Subcutaneous abdominal adipose tissue (tissue), 5 donors: Measurements from ENCODE around the gene RGS3.

ENCODE experiments used
- H3K27ac ChIP-seq: one replicate; pipeline ENCODE4 v1.7.0; 2013; ENCODE audit warnings: low read depth, mild to moderate bottlenecking, inconsistent platforms, low read length, moderate library complexity
- H3K27me3 ChIP-seq, 5 donors: one replicate each; pipeline ENCODE4 v1.7.0; 2013; ENCODE audit warnings: low read length in 5 of 5, inconsistent platforms in 1 of 5; ENCODE audit not compliant: control insufficient read depth in 5 of 5, insufficient read depth in 4 of 5
- H3K36me3 ChIP-seq, 5 donors: one replicate each; pipeline ENCODE4 v1.7.0; 2013; ENCODE audit warnings: low read length in 5 of 5; ENCODE audit not compliant: control insufficient read depth in 5 of 5, insufficient read depth in 5 of 5
- H3K4me1 ChIP-seq, 5 donors: one replicate each; pipeline ENCODE4 v1.7.0; 2013; ENCODE audit warnings: low read length in 5 of 5, mild to moderate bottlenecking in 3 of 5, moderate library complexity in 1 of 5; ENCODE audit not compliant: control insufficient read depth in 5 of 5, insufficient read depth in 5 of 5
- H3K4me3 ChIP-seq, 5 donors: one replicate each; pipeline ENCODE4 v1.7.0; 2013; ENCODE audit warnings: low read length in 5 of 5, low read depth in 1 of 5
- H3K9ac ChIP-seq, 5 donors: one replicate each; pipeline ENCODE4 v1.7.0; 2013; ENCODE audit warnings: low read length in 5 of 5, mild to moderate bottlenecking in 4 of 5, moderate library complexity in 3 of 5
- H3K9me3 ChIP-seq, 5 donors: one replicate each; pipeline ENCODE4 v1.7.0; 2013; ENCODE audit warnings: low read length in 5 of 5; ENCODE audit not compliant: control insufficient read depth in 5 of 5
- donor health status: healthy.
- donor health status: healthy.
- donor health status: healthy.
- donor health status: healthy.
- donor health status: healthy.

Gene RGS3

GRCh38 chr9:113579283-113580040 is 115.9 kb downstream of the RGS3 start:
- Histone ChIP-seq H3K36me3 (peaks cover 0 to 15% (median 11%) of the 10 kb centered on the region in 5 donors), H3K4me1 (peaks cover 13 to 57% (median 54%) of the 10 kb centered on the region in 5 donors), H3K4me3 (no peak overlapping the region), H3K27me3 (no peaks in the 10 kb centered on the region), H3K27ac (peak overlapping the region; percentile 54), H3K9ac (peak overlapping the region in 1 of 5 donors; percentile 44), H3K9me3 (no peaks in the 10 kb centered on the region)

- H3K9ac ChIP-seq = peak overlapping the region in 1 of 5 donors; percentile 10
- H3K27ac ChIP-seq = peak overlapping the region; percentile 54
- peaks cover 0 to 24% (median 19%) of the 10 kb centered on the region in 5 donors for H3K36me3 ChIP-seq
- H3K4me1 ChIP-seq = peaks cover 13 to 55% (median 53%) of the 10 kb centered on the region in 5 donors
- no peaks in the 10 kb centered on the region for H3K9me3 ChIP-seq
- H3K27me3 ChIP-seq = no peaks in the 10 kb centered on the region
- H3K4me3 ChIP-seq = peak overlapping the region in 1 of 5 donors; percentile 25
These were observed 116.8 kb downstream of the RGS3 start for GRCh38 chr9:113580041-113580953.

GRCh38 chr9:113580954-113581311 is 117.4 kb downstream of the RGS3 start:
- Histone ChIP-seq H3K9me3 (no peaks in the 10 kb centered on the region), H3K4me3 (no peak overlapping the region), H3K9ac (no peak overlapping the region), H3K27ac (no peak overlapping the region), H3K4me1 (peaks cover 13 to 55% (median 53%) of the 10 kb centered on the region in 5 donors), H3K36me3 (peaks cover 0 to 30% (median 21%) of the 10 kb centered on the region in 5 donors), H3K27me3 (no peaks in the 10 kb centered on the region)

GRCh38 chr9:113581865-113582697 is 118.6 kb downstream of the RGS3 start:
- H3K9ac ChIP-seq = peak overlapping the region in 2 of 5 donors; percentile 49 to 60
- H3K27me3 ChIP-seq = no peaks in the 10 kb centered on the region
- no peaks in the 10 kb centered on the region for H3K9me3 ChIP-seq
- H3K4me3 ChIP-seq = peak overlapping the region in 4 of 5 donors; percentile 12 to 31 (median 16)
- peaks cover 13 to 63% (median 58%) of the 10 kb centered on the region in 5 donors for H3K4me1 ChIP-seq
- H3K27ac ChIP-seq = no peak overlapping the region
- peaks cover 0 to 33% (median 23%) of the 10 kb centered on the region in 5 donors for H3K36me3 ChIP-seq

GRCh38 chr9:113582698-113583200 is 119.2 kb downstream of the RGS3 start:
- H3K9me3 ChIP-seq = no peaks in the 10 kb centered on the region
- H3K27ac ChIP-seq = no peak overlapping the region
- H3K36me3 ChIP-seq = peaks cover 0 to 33% (median 23%) of the 10 kb centered on the region in 5 donors
- H3K4me3 ChIP-seq = no peak overlapping the region
- peaks cover 17 to 63% (median 59%) of the 10 kb centered on the region in 5 donors for H3K4me1 ChIP-seq
- no peak overlapping the region for H3K9ac ChIP-seq
- H3K27me3 ChIP-seq = no peaks in the 10 kb centered on the region

- Histone ChIP-seq H3K9me3 (no peaks in the 10 kb centered on the region), H3K36me3 (peaks cover 0 to 33% (median 23%) of the 10 kb centered on the region in 5 donors), H3K4me1 (peaks cover 17 to 63% (median 52%) of the 10 kb centered on the region in 5 donors)
These were observed 120.2 kb downstream of the RGS3 start for GRCh38 chr9:113583511-113584427.

GRCh38 chr9:113584428-113585084 is 121.0 kb downstream of the RGS3 start:
- H3K9me3 ChIP-seq = no peaks in the 10 kb centered on the region
- H3K27ac ChIP-seq = no peak overlapping the region
- peaks cover 0 to 33% (median 23%) of the 10 kb centered on the region in 5 donors for H3K36me3 ChIP-seq
- H3K4me3 ChIP-seq = no peak overlapping the region
- H3K4me1 ChIP-seq = peaks cover 21 to 63% (median 52%) of the 10 kb centered on the region in 5 donors
- peaks cover 0 to 3% (median 0%) of the 10 kb centered on the region in 5 donors for H3K27me3 ChIP-seq
- no peak overlapping the region for H3K9ac ChIP-seq

More at GRCh38 chr9:113583511-113584427, 120.2 kb downstream of the RGS3 start:
- H3K4me3 ChIP-seq = no peak overlapping the region
- no peak overlapping the region for H3K27ac ChIP-seq
- H3K9ac ChIP-seq = peak overlapping the region in 1 of 5 donors; percentile 6
- H3K27me3 ChIP-seq = no peaks in the 10 kb centered on the region

GRCh38 chr9:113585085-113585442 is 121.5 kb downstream of the RGS3 start:
- peak overlapping the region in 1 of 5 donors; percentile 12 for H3K9ac ChIP-seq
- no peak overlapping the region for H3K4me3 ChIP-seq
- peaks cover 19 to 63% (median 50%) of the 10 kb centered on the region in 5 donors for H3K4me1 ChIP-seq
- no peaks in the 10 kb centered on the region for H3K9me3 ChIP-seq
- H3K27ac ChIP-seq = no peak overlapping the region
- H3K27me3 ChIP-seq = peaks cover 0 to 3% (median 0%) of the 10 kb centered on the region in 5 donors
- H3K36me3 ChIP-seq = peaks cover 0 to 33% (median 23%) of the 10 kb centered on the region in 5 donors
